HFF-Myc (cell line): ENCODE data around the gene NPC2.

ENCODE experiments used
- DNase-seq: peaks from one replicate; pipeline ENCODE4 v3.0.0-alpha.2; 2011; ENCODE audit warnings: low read depth; ENCODE audit errors: extremely low read depth
- H3K4me3 ChIP-seq: replicated peaks from 2 replicates; pipeline ENCODE4 v1.5.1; 2011; ENCODE audit warnings: low read depth, mild to moderate bottlenecking, control low read depth, low read length
- TF ChIP-seq, protein P1 (sequence below): IDR thresholded peaks from 2 replicates; pipeline ENCODE4 v1.5.1; 2012; ENCODE audit warnings: mild to moderate bottlenecking, low read depth, low read length, control low read depth; ENCODE audit errors: missing control alignments

Gene NPC2

DNA sequence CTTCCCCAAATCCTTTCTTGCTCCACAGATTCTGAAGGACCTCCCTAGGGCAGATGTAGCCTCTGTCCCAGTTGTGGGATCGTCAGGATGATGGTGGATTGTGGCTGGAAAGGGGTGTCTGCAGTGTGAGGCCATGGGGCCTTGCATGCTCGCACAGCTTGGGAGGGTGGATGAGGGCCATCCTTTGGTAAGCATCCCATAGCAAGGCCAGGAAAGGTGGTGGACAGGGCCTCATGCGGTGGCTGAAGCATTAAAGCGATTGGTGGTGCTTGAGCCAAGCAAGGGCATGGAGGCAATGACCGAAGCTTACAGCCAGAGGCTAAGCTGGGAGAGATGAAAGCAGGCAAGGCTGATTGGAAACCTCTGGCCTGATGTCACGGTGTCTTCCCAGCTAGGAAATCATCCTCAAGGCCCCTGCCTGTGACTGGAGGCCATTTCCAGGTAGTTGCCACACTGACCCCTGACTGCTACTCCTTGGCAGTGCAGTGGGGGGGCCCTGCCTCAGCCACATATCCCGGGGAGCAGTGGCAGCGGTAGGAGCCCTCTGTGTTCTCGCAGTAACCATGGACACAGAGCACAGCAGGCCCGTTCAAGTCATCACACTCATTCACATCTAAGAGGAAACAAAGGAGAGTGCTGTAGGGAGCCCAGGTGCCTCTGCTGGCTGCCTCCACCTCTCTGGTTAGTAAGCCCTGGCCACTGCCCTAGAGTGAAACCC is 7.5 kb upstream of the NPC2 start:
- TF ChIP-seq, protein P1, sequence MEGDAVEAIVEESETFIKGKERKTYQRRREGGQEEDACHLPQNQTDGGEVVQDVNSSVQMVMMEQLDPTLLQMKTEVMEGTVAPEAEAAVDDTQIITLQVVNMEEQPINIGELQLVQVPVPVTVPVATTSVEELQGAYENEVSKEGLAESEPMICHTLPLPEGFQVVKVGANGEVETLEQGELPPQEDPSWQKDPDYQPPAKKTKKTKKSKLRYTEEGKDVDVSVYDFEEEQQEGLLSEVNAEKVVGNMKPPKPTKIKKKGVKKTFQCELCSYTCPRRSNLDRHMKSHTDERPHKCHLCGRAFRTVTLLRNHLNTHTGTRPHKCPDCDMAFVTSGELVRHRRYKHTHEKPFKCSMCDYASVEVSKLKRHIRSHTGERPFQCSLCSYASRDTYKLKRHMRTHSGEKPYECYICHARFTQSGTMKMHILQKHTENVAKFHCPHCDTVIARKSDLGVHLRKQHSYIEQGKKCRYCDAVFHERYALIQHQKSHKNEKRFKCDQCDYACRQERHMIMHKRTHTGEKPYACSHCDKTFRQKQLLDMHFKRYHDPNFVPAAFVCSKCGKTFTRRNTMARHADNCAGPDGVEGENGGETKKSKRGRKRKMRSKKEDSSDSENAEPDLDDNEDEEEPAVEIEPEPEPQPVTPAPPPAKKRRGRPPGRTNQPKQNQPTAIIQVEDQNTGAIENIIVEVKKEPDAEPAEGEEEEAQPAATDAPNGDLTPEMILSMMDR: no peak
- H3K4me3 ChIP-seq: no peak overlapping the region
- no peak for DNase-seq

DNA sequence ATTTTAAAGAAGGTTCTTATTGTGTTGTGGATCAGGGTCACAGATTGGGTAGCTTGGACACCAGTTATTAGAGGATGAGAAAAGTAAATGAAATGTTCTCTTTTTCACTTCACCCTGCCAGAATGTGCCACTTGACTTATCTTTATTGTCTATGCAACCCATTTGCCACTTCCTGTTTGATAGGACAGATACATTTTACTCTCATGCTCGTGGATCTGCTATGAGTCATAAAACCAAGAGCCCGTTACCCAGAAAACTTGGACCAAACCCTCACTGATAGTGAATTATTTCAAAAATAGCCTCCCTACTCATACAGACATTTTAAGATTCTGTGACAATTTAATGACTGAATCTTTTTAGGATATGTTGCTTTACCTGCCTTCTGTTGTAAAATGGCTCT is 2.3 kb upstream of the NPC2 start:
- TF ChIP-seq, protein P1: no peak
- no peak for DNase-seq
- H3K4me3 ChIP-seq: no peak overlapping the region

GRCh38 chr14:74493343-74494261 is 497 bp upstream of the NPC2 start, which contains the start of gene ISCA2:
Gene ISCA2 (plus strand): TSS chr14:74493765. CDS start chr14:74493775, 10 bp downstream.
- H3K4me3 ChIP-seq: peak within 1 kb of the TSS; percentile 89
- DNase-seq: peak; percentile 92
- TF ChIP-seq, protein P1: no peak

DNA sequence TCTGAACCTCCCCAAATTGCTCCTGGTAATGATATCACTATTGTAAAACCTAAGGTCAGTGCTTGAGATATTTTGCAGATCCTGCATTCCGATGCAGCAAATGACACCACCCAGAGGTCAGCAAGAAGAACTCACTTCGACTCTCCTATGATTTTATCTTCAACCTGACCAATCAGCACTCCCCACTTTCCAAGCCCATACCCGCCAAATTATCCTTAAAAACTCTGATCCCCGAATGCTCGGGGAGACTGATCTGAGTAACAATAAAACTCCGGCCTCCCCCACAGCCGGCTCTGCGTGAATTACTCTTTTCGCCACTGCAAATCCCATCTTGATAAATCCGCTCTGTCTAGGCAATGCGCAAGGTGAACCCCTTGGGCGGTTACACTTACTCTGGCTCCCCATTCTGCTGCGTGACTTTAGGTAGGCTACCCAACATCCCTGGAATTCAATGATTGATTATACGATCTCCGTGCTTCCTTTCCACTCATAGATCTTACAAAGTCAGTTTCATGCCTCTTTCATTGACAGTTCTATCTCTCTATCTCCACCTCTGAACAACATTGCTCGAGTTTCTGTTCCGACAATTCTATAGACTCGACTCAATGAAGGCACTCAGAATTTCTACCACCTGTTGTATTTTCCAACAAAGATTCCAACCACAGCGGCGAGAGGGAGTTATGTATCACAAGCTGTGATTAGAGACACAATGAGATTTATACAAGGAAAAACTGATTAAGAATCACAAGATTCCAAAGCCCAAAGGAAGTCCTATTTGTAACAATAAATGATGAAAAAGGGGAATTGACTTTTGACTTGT is 939 bp downstream of the NPC2 start:
- no peak for DNase-seq
- TF ChIP-seq, protein P1: no peak
- peak overlapping the region; percentile 68 for H3K4me3 ChIP-seq

DNA sequence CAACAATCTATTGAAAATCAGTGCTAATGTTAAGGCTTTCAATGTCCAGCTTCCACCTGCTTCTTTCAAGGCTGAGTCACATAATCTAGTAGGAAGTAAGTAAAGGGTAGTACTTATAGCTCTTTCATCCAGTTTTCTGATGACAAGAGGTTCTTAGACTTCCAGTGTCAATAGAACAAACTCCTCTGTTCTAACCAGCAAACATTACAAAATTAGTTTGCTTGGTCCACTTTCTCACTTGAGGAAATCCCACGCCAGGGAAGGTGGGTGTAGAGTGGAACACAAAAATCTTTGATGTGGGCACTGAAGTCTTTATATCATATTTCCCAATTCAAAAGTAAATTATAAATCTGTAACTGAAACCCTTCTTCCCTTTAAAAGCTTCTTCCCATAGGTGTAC is 2.6 kb downstream of the NPC2 start:
- TF ChIP-seq, protein P1: no peak
- H3K4me3 ChIP-seq: no peak overlapping the region
- DNase-seq: no peak

DNA sequence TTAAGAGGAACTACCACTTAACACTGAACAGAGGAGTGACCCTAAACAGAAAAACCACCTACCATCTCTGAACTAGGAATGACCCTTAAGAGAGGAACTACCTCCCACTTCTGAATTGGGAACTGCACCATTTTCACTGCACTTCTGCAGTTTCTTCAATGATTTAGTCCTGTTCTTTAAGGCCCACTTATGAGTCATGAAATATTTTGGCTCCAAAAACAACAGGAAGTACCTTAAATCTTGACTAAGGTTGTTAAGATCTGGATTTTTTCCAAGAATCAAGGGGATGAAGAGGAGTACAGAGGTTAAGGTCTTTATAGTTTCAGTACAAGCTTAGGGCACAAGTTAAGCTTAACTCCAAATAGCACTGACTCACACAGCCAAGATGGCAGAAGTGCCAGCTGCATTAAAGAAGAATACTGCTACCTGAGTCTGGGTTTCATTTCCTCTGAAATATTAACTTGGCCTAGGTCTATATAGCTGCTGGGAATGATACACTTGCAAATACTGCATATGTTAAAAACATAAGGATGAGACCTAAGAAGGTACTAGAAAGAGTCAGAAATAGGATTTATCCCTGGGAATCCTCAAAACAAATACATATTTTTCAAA is 4.2 kb downstream of the NPC2 start:
- no peak for DNase-seq
- TF ChIP-seq, protein P1: no peak
- no peak overlapping the region for H3K4me3 ChIP-seq
